Effector memory CD8-positive, alpha-beta T cell (primary cell): ENCODE measurements around the gene TRMT61B.

ENCODE experiments used
- ATAC-seq: fragments of 150-1000 bp; cut with Tn5 transposase; replicated peaks from 2 replicates; pipeline ENCODE4 v1.10.0; 2021; ENCODE audit warnings: mild to moderate bottlenecking, moderate library complexity
- DNase-seq, 3 experiments: peaks; one replicate each; pipeline ENCODE4 v3.0.0; 2021
- H3K27ac Mint-ChIP-seq, 2 donors: one replicate each; pipeline ENCODE4 v1.8.0; 2022; ENCODE audit warnings: mild to moderate bottlenecking in 2 of 2, mixed read lengths in 2 of 2, moderate library complexity in 2 of 2
- H3K27me3 Mint-ChIP-seq, 2 donors: one replicate each; pipeline ENCODE4 v1.8.0; 2022; ENCODE audit warnings: mixed read lengths in 2 of 2
- H3K36me3 Mint-ChIP-seq: one replicate; pipeline ENCODE4 v1.8.0; 2022; ENCODE audit warnings: mild to moderate bottlenecking, moderate library complexity, mixed read lengths; ENCODE audit not compliant: insufficient read depth
- H3K4me1 Mint-ChIP-seq, 2 donors: one replicate each; pipeline ENCODE4 v1.8.0; 2022; ENCODE audit warnings: low read depth in 2 of 2, mixed read lengths in 2 of 2
- H3K4me3 Mint-ChIP-seq, 2 donors: one replicate each; pipeline ENCODE4 v1.8.0; 2022; ENCODE audit warnings: mild to moderate bottlenecking in 2 of 2, mixed read lengths in 2 of 2, moderate library complexity in 2 of 2
- H3K9me3 Mint-ChIP-seq, 2 donors: one replicate each; pipeline ENCODE4 v1.8.0; 2022; ENCODE audit warnings: mixed read lengths in 2 of 2
- total RNA-seq, 9 experiments: gene quantifications; one replicate each; lab custom pipeline; 2026; lab: John Stamatoyannopoulos, UW

Gene TRMT61B
- 17.9 to 23.4 (median 20.6) reads per million in 9 experiments for total RNA-seq

- peak; percentile 89 for ATAC-seq
- H3K4me3 Mint-ChIP-seq: peak within 1 kb of the TSS; percentile 93 to 99
- peaks cover 15% of the 10 kb centered on the region for H3K36me3 Mint-ChIP-seq
- no peaks in the 10 kb centered on the region for H3K9me3 Mint-ChIP-seq
- peaks cover 0 to 1% of the 10 kb centered on the region in 2 donors for H3K27me3 Mint-ChIP-seq
- DNase-seq: peak; percentile 97 to 98 (median 98)
- peak within 1 kb of the TSS; percentile 97 for H3K27ac Mint-ChIP-seq
- peaks cover 27 to 31% of the 10 kb centered on the region in 2 donors for H3K4me1 Mint-ChIP-seq
Measured at GRCh38 chr2:28870146-28870891, at the start of gene TRMT61B. TSS of gene TRMT61B (minus strand) at chr2:28870309. CDS start at chr2:28870277, 32 bp downstream.

DNA sequence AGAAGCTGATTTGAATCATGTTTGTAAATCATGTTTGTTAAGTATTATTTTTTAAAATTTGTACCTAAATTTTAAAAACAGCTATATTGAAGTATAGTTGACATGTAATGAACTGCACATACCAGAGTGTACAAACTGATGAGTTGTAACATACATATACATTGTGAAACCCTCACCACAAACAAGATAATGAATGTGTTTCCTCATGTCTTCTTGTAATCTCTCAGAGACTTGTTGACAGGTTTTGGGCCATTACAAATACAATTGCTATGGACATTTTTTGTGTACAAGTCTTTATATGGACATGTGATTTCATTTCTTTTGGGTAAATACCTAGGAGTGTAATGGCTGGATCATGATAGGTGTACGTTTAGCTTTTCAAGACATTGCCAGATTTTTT lies 45.8 kb upstream of the TRMT61B start:
- DNase-seq: no peak
- Mint-ChIP-seq H3K9me3 (no peaks in the 10 kb centered on the region), H3K27me3 (no peaks in the 10 kb centered on the region), H3K36me3 (peaks cover 76% of the 10 kb centered on the region), H3K4me1 (no peaks in the 10 kb centered on the region), H3K27ac (peak overlapping the region in 1 of 2 donors; percentile 62), H3K4me3 (no peak overlapping the region)
- no peak for ATAC-seq

- Mint-ChIP-seq H3K9me3 (no peaks in the 10 kb centered on the region), H3K27me3 (no peaks in the 10 kb centered on the region), H3K36me3 (peaks cover 87% of the 10 kb centered on the region), H3K27ac (peak overlapping the region in 1 of 2 donors; percentile 19), H3K4me3 (no peak overlapping the region), H3K4me1 (peaks cover 9 to 27% of the 10 kb centered on the region in 2 donors)
- DNase-seq: no peak
- no peak for ATAC-seq
Measured at GRCh38 chr2:28909655-28910353, 39.7 kb upstream of the TRMT61B start.

DNA sequence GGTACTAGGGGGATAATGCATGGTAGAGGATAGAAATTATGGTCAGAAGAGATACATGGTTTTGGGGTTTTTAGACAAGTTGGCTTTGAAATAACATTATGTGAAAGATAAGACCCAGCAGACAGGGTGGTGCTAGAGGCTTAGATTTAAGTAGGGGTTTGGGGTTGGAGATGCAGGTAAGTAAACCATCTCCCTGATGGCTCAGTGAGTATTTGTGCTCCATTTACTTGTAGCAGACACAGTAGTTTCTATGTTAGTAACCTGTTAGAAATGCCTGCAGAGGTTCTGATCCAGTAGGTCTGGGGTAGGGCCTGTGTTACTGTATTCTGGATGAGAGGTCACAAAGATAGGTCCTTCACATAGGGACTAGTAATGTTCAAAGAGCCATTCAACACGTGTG lies 38.1 kb upstream of the TRMT61B start:
- peak overlapping the region in 1 of 2 donors; percentile 9 for H3K27ac Mint-ChIP-seq
- H3K36me3 Mint-ChIP-seq: peaks cover 81% of the 10 kb centered on the region
- ATAC-seq: no peak
- no peaks in the 10 kb centered on the region for H3K27me3 Mint-ChIP-seq
- no peak for DNase-seq
- H3K4me1 Mint-ChIP-seq: peaks cover 10 to 34% of the 10 kb centered on the region in 2 donors
- no peak overlapping the region for H3K4me3 Mint-ChIP-seq
- H3K9me3 Mint-ChIP-seq: no peaks in the 10 kb centered on the region

DNA sequence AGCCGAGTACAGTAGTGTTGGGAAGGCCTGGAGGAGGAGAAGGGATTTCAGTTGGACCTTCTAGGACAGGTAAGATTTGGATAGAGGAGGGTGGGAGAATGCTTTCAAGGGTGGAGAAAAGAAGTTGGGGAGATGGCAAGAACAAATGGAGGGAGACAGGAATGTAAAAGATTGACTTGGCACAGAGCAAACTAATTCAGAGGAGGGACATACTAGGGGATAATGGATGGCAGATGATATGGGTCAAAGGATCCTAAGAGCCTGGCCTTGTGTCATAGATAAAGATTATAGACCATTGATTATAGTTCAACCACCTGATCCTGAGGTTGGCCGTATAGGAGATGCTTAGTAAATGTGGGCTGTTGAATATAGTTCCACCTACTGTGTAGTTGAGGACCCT lies 36.7 kb upstream of the TRMT61B start:
- peaks cover 10 to 41% of the 10 kb centered on the region in 2 donors for H3K4me1 Mint-ChIP-seq
- no peaks in the 10 kb centered on the region for H3K9me3 Mint-ChIP-seq
- ATAC-seq (no peak), DNase-seq (no peak)
- H3K27me3 Mint-ChIP-seq: no peaks in the 10 kb centered on the region
- H3K36me3 Mint-ChIP-seq: peaks cover 80% of the 10 kb centered on the region
- peak overlapping the region; percentile 12 to 24 for H3K27ac Mint-ChIP-seq
- no peak overlapping the region for H3K4me3 Mint-ChIP-seq

DNA sequence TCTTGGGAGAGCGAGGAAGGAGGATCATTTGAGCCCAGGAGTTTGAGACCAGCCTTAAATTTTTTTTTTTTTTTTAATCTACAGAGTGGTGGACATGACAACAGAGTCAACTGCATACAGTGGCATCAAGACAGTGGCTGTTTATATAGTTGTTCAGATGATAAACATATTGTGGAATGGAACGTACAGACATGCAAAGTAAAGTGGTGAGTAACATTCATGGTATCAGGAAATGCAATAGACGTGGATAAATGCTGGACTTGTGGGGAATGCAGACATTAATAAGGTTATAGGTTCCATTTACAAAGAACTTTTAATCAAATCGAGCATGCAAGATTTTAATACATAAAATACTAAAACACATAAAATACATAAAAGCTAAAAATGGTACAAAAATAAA lies 36.3 kb upstream of the TRMT61B start:
- Mint-ChIP-seq H3K4me3 (no peak overlapping the region), H3K27me3 (no peaks in the 10 kb centered on the region), H3K36me3 (peaks cover 78% of the 10 kb centered on the region), H3K27ac (peak overlapping the region; percentile 12 to 24), H3K9me3 (no peaks in the 10 kb centered on the region), H3K4me1 (peaks cover 11 to 46% of the 10 kb centered on the region in 2 donors)
- no peak for ATAC-seq
- DNase-seq: no peak

- H3K27me3 Mint-ChIP-seq: no peaks in the 10 kb centered on the region
- H3K4me3 Mint-ChIP-seq: no peak overlapping the region
- H3K27ac Mint-ChIP-seq: peak overlapping the region in 1 of 2 donors; percentile 67
- DNase-seq (no peak), ATAC-seq (no peak)
- H3K9me3 Mint-ChIP-seq: no peaks in the 10 kb centered on the region
- H3K4me1 Mint-ChIP-seq: peaks cover 17 to 54% of the 10 kb centered on the region in 2 donors
- H3K36me3 Mint-ChIP-seq: peaks cover 74% of the 10 kb centered on the region
Measured at GRCh38 chr2:28905533-28905932, 35.4 kb upstream of the TRMT61B start.

- no peak overlapping the region for H3K4me3 Mint-ChIP-seq
Measured at GRCh38 chr2:28904802-28905457, 34.8 kb upstream of the TRMT61B start.

GRCh38 chr2:28904295-28904694 lies 34.2 kb upstream of the TRMT61B start:
- Mint-ChIP-seq H3K27ac (no peak overlapping the region), H3K4me3 (no peak overlapping the region), H3K27me3 (no peaks in the 10 kb centered on the region), H3K36me3 (peaks cover 62% of the 10 kb centered on the region), H3K9me3 (no peaks in the 10 kb centered on the region), H3K4me1 (peaks cover 18 to 49% of the 10 kb centered on the region in 2 donors)
- no peak for ATAC-seq
- no peak for DNase-seq

More at GRCh38 chr2:28904802-28905457, 34.8 kb upstream of the TRMT61B start:
- H3K4me1 Mint-ChIP-seq: peaks cover 19 to 51% of the 10 kb centered on the region in 2 donors
- H3K36me3 Mint-ChIP-seq: peaks cover 68% of the 10 kb centered on the region
- H3K27ac Mint-ChIP-seq: peak overlapping the region; percentile 0 to 67
- DNase-seq (no peak), ATAC-seq (no peak)
- no peaks in the 10 kb centered on the region for H3K27me3 Mint-ChIP-seq
- H3K9me3 Mint-ChIP-seq: no peaks in the 10 kb centered on the region

GRCh38 chr2:28902584-28902983 lies 32.5 kb upstream of the TRMT61B start:
- peaks cover 27 to 58% of the 10 kb centered on the region in 2 donors for H3K4me1 Mint-ChIP-seq
- H3K4me3 Mint-ChIP-seq: no peak overlapping the region
- ATAC-seq: no peak

GRCh38 chr2:28901841-28902240 lies 31.7 kb upstream of the TRMT61B start:
- Mint-ChIP-seq H3K4me3 (no peak overlapping the region), H3K36me3 (peaks cover 40% of the 10 kb centered on the region), H3K9me3 (no peaks in the 10 kb centered on the region), H3K4me1 (peaks cover 32 to 64% of the 10 kb centered on the region in 2 donors), H3K27me3 (no peaks in the 10 kb centered on the region), H3K27ac (peak overlapping the region; percentile 41 to 80)
- DNase-seq: no peak
- no peak for ATAC-seq

More at GRCh38 chr2:28902584-28902983, 32.5 kb upstream of the TRMT61B start:
- no peaks in the 10 kb centered on the region for H3K9me3 Mint-ChIP-seq
- peaks cover 47% of the 10 kb centered on the region for H3K36me3 Mint-ChIP-seq
- peak overlapping the region in 1 of 2 donors; percentile 22 for H3K27ac Mint-ChIP-seq
- no peak for DNase-seq
- H3K27me3 Mint-ChIP-seq: no peaks in the 10 kb centered on the region

DNA sequence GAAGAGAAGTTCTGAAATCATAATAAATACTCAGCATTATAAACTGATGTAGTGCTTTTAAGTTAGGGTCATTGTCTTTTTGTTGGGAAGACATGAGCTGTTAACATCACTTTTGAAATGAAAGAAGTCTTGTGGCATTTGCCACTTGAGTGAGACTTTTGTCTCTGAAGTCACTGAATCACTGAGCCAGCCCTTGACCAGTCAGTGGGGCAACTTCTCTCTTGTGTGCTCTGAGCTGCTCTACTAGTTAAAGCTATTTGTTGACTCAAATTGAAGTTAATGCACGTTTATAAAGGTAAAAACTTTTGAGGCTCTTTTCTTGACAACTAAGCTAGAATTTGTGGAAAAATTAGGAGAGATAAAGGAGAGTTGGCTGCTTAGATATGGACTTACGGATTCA lies 31.1 kb upstream of the TRMT61B start:
- Mint-ChIP-seq H3K4me1 (peaks cover 32 to 61% of the 10 kb centered on the region in 2 donors), H3K27me3 (no peaks in the 10 kb centered on the region), H3K9me3 (no peaks in the 10 kb centered on the region), H3K27ac (peak overlapping the region; percentile 41 to 80), H3K36me3 (peaks cover 36% of the 10 kb centered on the region), H3K4me3 (no peak overlapping the region)
- no peak for ATAC-seq
- DNase-seq: no peak

DNA sequence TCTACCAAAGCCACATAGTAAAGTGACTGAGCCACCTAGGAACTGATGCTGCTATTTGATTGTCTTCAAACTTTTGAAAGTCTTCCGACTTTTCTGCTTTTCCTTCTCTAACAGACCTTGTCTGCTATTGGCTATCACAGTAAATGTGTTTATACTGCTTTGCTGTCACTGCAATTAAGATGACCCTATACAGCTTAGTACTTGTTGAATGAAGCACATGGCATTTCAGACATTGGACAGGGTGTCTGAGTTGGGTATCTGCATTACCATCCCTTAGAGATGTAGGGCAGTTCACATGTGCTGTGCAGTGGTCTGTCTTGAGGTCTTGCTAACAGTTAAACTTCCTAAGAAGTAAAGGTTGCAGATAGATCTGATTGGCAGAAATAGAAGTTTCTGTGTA lies 27.9 kb upstream of the TRMT61B start:
- Mint-ChIP-seq H3K36me3 (peaks cover 27% of the 10 kb centered on the region), H3K4me3 (peak overlapping the region in 1 of 2 donors; percentile 51), H3K27ac (no peak overlapping the region), H3K9me3 (no peaks in the 10 kb centered on the region), H3K27me3 (no peaks in the 10 kb centered on the region), H3K4me1 (peaks cover 35 to 56% of the 10 kb centered on the region in 2 donors)
- DNase-seq: no peak
- no peak for ATAC-seq
